Tibial artery (tissue), 4 donors: ENCODE results near the gene XRCC3.

Source experiments
- DNase-seq, 2 donors: peaks; one replicate each; pipeline ENCODE4 v3.0.0-alpha.2; 2019
- H3K27ac ChIP-seq, 2 donors: fragments of 200-600 bp; sonication (generic) in 1 of 2; 1 replicate in 1 of 2; 2 replicates in 1 of 2; pipeline ENCODE4 v1.5.1; 2018 to 2019; ENCODE audit warnings: mild to moderate bottlenecking in 1 of 2
- H3K27me3 ChIP-seq, 2 donors: fragments of 200-600 bp; sonication (generic) in 1 of 2; one replicate each; pipeline versions ENCODE4 v1.5.1 to v1.6.0; 2016 to 2019
- H3K36me3 ChIP-seq, 3 donors: fragments of 200-600 bp; sonication (generic) in 2 of 3; one replicate each; pipeline ENCODE4 v1.5.1; 2016 to 2019; ENCODE audit warnings: mild to moderate bottlenecking in 2 of 3
- H3K4me1 ChIP-seq, 4 donors: fragments of 200-600 bp; sonication (generic) in 2 of 4; 1 replicate in 3 of 4; 2 replicates in 1 of 4; pipeline ENCODE4 v1.5.1; 2016 to 2019
- H3K4me3 ChIP-seq, 2 donors: fragments of 200-600 bp; sonication (generic) in 1 of 2; 1 replicate in 1 of 2; 2 replicates in 1 of 2; pipeline ENCODE4 v1.5.1; 2018 to 2019; ENCODE audit warnings: mild to moderate bottlenecking in 2 of 2
- H3K9me3 ChIP-seq, 3 donors: fragments of 200-600 bp; sonication (generic) in 1 of 3; one replicate each; pipeline ENCODE4 v1.5.1; 2016 to 2019
- CTCF ChIP-seq, 2 experiments: fragments of 200-600 bp in 1 of 2; fragments of 450-650 bp in 1 of 2; IDR thresholded peaks; one replicate each; pipeline ENCODE4 v1.5.1; 2017 to 2019; ENCODE audit warnings: antibody characterized with exemption in 2 of 2, mild to moderate bottlenecking in 1 of 2, moderate library complexity in 1 of 2
- intact Hi-C: fragments of 100-400 bp; cut with DNase I; formaldehyde crosslinking; loops from one replicate; pipeline ENCODE4 v1.15.0; 2023; ENCODE audit warnings: low total_unique reads

XRCC3 gene

GRCh38 chr14:103715052-103716000 lies at the start of gene XRCC3, which contains the start of gene ZFYVE21:
TSS of gene XRCC3 (minus strand) at chr14:103715451. CDS start at chr14:103711087, 4,364 bp downstream.
TSS of gene ZFYVE21 (plus strand) at chr14:103715810. CDS start at chr14:103715842, 32 bp downstream.
- Histone ChIP-seq H3K4me1 (peaks cover 0 to 73% (median 62%) of the 10 kb centered on the region in 4 donors), H3K4me3 (peak within 1 kb of the TSS; percentile 76 to 94), H3K36me3 (no peaks in the 10 kb centered on the region), H3K9me3 (no peaks in the 10 kb centered on the region), H3K27ac (peak within 1 kb of the TSS; percentile 80 to 93), H3K27me3 (no peaks in the 10 kb centered on the region)
- DNase-seq: peak; percentile 100
- intact Hi-C loops: loop anchor here (5.0 kb wide), 1 partner anchor 88 kb away; the partner anchor contains the start of gene KLC1
- peak in 1 of 2 experiments; percentile 10 for TF ChIP-seq CTCF (IDR thresholded peaks at IDR 0.05)

DNA sequence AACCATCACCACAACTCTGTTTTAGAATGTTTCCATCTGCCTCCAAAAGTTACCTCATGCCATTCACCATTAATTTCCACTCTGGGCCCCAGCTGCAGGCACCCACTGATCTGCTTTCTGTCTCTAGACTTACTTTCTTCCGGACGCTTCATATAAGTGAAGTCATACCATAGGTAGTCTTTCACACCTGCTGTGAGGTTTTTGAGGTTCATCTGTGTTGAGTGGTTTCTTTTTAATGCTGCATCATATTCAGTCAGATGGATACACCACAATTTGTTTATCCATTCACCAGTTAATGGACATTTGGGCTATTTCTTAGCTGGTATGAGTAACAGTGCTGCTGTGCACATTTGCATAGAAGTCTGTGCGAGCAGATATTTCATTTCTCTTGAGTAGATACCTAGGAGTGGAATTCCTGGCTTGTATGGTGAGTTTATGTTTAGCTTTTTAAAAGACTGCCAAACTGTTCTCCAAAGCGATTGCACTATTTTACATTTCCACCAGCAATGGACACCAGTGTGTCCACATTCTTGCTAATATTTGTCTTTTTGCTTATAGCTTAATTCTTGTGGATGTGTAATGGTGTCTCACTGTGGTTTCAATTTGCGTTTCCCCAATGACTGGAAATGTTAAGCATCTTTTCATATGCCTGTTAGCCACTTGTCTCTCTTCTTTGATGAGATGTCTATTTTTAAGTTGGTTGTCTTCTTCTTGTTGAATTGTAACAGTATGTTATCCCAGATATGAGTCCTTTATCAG lies 48.7 kb upstream of the XRCC3 start:
- Histone ChIP-seq H3K9me3 (no peaks in the 10 kb centered on the region), H3K36me3 (peaks cover 0 to 8% (median 8%) of the 10 kb centered on the region in 3 donors), H3K27ac (no peak overlapping the region), H3K4me3 (no peak overlapping the region), H3K27me3 (no peaks in the 10 kb centered on the region), H3K4me1 (no peaks in the 10 kb centered on the region)
- DNase-seq: no peak
- no peak for TF ChIP-seq CTCF (IDR thresholded peaks at IDR 0.05)
- intact Hi-C loops: no loop called here

- Histone ChIP-seq H3K27me3 (no peaks in the 10 kb centered on the region), H3K27ac (no peak overlapping the region), H3K36me3 (peaks cover 0 to 8% (median 8%) of the 10 kb centered on the region in 3 donors), H3K4me3 (no peak overlapping the region), H3K9me3 (no peaks in the 10 kb centered on the region), H3K4me1 (no peaks in the 10 kb centered on the region)
- TF ChIP-seq CTCF (IDR thresholded peaks at IDR 0.05): no peak
- DNase-seq: no peak
- intact Hi-C loops: no loop called here
Measured at GRCh38 chr14:103762541-103762940, 47.3 kb upstream of the XRCC3 start.

- no peak for DNase-seq
- Histone ChIP-seq H3K27me3 (no peaks in the 10 kb centered on the region), H3K4me1 (no peaks in the 10 kb centered on the region), H3K36me3 (peaks cover 0 to 8% (median 8%) of the 10 kb centered on the region in 3 donors), H3K27ac (no peak overlapping the region), H3K9me3 (no peaks in the 10 kb centered on the region), H3K4me3 (no peak overlapping the region)
- intact Hi-C loops: no loop called here
- TF ChIP-seq CTCF (IDR thresholded peaks at IDR 0.05): no peak
Measured at GRCh38 chr14:103762036-103762435, 46.8 kb upstream of the XRCC3 start.

DNA sequence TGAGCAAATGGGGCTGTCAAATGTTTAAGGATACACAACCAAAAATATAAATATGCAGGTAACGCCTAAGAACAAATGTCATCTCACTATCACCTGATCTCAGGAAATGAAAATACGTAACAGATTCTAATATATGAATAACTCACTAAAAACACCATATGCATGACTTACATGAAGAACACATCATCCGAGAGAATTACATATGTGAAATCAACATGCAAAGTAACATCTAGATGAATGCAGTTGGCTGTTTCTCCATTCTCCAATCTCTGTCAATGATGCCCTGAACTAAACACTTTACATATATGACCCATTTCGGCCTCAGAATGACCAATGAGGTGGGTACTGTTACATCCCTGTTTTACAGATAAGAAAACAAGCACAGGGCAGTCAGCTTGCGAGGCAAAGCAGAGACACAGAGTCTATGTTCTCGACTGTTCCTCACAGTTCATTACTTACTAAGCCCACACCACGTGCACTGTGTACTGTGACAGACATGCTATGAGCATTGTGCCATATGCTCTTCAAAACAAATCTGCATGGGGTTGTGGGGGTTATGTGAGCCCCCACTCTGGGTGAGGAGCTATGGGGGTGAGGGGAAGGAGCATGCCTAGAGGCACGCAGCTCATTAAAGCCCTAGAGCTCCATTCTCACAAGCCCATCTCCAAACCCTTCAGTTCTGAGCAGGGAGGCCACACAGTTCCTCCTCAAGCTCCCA lies 43.0 kb upstream of the XRCC3 start:
- intact Hi-C loops: no loop called here
- no peak for DNase-seq

More for the DNA sequence above, 43.0 kb upstream of the XRCC3 start:
- Histone ChIP-seq H3K9me3 (no peaks in the 10 kb centered on the region), H3K4me3 (no peak overlapping the region), H3K27ac (no peak overlapping the region), H3K27me3 (no peaks in the 10 kb centered on the region), H3K36me3 (peaks cover 0 to 6% (median 0%) of the 10 kb centered on the region in 3 donors), H3K4me1 (no peaks in the 10 kb centered on the region)
- TF ChIP-seq CTCF (IDR thresholded peaks at IDR 0.05): no peak
